DMS 273 (cell line): Measurements from ENCODE around the gene SLF2.
A peak's percentile ranks its signal among the peaks of the same experiment; 100 is the strongest.

Experiments
- DNase-seq: peaks from one replicate; lab custom pipeline; 2025; ENCODE audit not compliant: unreplicated experiment; lab: John Stamatoyannopoulos, UW

SLF2 gene

GRCh38 chr10:100978121-100978900, 65.5 kb downstream of the SLF2 start:
- no peak for DNase-seq

DNA sequence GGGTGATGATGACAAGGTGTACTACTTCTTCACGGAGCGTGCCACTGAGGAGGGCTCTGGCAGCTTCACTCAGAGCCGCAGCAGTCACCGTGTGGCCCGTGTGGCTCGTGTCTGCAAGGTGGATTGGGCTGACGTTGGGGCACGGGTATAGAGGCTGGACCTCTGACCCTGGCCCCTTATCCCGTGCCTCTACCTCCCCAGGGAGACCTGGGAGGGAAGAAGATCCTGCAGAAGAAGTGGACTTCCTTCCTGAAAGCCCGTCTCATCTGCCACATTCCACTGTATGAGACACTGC, 66.1 kb downstream of the SLF2 start:
- DNase-seq: no peak

DNA sequence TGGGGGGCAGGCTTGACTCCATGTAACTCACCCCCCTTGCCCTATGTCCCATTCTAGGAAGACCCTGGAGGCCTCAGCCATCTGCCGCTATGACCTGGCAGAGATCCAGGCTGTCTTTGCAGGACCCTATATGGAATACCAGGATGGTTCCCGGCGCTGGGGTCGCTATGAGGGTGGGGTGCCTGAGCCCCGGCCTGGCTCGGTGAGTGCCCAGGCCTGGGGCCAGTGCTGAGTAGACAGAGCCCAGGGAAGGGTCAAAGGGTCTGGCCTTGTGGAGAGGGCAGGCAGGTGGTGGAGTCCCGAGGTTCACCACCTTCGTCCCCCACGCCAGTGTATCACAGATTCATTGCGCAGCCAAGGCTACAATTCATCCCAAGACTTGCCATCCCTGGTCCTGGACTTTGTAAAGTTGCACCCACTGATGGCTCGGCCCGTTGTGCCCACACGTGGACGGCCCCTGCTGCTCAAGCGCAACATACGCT, 67.1 kb downstream of the SLF2 start:
- DNase-seq: no peak

GRCh38 chr10:100980311-100980710, 67.5 kb downstream of the SLF2 start:
- no peak for DNase-seq

- DNase-seq: no peak
Observed at GRCh38 chr10:100980711-100981110, 67.9 kb downstream of the SLF2 start.

- DNase-seq: no peak
Observed at GRCh38 chr10:100981178-100981772, 68.5 kb downstream of the SLF2 start.

- peak; percentile 50 for DNase-seq
Observed at GRCh38 chr10:100982916-100983830, 70.4 kb downstream of the SLF2 start.

GRCh38 chr10:100983868-100984671, 71.3 kb downstream of the SLF2 start:
- DNase-seq: no peak

DNA sequence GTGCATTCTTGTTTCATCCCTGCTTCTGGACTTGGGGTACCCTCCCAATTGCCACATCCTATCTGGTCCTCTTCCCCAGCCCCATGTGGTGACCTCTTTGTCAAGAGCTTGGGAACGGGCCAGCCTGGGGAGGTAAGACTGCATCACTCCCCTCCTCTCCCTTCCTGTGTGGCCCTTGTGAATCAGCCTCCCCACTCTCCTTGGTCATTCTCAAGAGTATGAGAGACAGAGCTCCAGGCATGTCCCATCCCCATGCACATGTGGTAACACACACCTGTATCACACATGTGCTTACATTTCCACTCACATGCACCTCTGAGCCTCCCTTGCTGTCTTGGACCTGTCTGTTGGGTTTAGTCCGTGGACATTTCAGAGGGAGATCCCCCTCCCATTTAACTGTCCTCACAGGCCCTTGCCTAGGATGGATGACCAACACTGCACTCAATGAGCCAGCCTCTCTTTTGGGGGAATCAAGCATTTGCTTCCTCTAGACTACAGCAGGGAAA, 72.0 kb downstream of the SLF2 start:
- no peak for DNase-seq

GRCh38 chr10:100985336-100985735, 72.6 kb downstream of the SLF2 start:
- DNase-seq: no peak

DNA sequence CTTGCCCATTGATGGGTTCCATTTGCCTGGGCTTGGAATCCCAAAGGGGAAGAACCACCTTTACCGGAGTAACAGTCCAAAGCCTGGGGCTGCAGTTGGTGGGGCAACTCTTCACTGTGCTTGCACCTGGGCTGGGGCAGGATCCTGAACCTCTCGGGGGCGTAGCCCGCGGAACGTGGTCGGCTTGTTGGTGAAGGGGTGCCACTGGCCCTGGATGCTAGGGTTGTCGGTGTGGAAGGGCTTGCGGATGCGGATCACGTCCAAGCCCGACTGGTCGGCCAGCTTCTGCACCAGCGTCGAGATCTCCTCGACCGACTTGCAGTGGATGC, 73.8 kb downstream of the SLF2 start:
- DNase-seq: no peak

- DNase-seq: peak; percentile 86
Observed at GRCh38 chr10:100986952-100987684, 74.4 kb downstream of the SLF2 start, which contains the start of the genes MRPL43 and TWNK. Gene MRPL43, minus strand, starts transcription at chr10:100987497. Its CDS starts 54 bp downstream, at chr10:100987443. Gene TWNK, plus strand, starts transcription at chr10:100987543. Its CDS starts 668 bp downstream, at chr10:100988211.

GRCh38 chr10:100987685-100988049, 74.9 kb downstream of the SLF2 start:
- DNase-seq: no peak

- DNase-seq: no peak
Observed at GRCh38 chr10:100988166-100988565, 75.4 kb downstream of the SLF2 start.

DNA sequence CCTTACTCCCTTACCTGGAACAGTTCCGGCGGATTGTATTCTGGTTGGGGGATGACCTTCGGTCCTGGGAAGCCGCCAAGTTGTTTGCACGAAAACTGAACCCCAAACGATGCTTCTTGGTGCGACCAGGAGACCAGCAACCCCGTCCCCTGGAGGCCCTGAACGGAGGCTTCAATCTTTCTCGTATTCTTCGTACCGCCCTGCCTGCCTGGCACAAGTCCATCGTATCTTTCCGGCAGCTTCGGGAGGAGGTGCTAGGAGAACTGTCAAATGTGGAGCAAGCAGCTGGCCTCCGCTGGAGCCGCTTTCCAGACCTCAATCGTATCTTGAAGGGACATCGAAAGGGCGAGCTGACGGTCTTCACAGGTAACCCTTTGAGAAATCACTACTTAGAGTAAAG, 76.3 kb downstream of the SLF2 start:
- DNase-seq: no peak

DNA sequence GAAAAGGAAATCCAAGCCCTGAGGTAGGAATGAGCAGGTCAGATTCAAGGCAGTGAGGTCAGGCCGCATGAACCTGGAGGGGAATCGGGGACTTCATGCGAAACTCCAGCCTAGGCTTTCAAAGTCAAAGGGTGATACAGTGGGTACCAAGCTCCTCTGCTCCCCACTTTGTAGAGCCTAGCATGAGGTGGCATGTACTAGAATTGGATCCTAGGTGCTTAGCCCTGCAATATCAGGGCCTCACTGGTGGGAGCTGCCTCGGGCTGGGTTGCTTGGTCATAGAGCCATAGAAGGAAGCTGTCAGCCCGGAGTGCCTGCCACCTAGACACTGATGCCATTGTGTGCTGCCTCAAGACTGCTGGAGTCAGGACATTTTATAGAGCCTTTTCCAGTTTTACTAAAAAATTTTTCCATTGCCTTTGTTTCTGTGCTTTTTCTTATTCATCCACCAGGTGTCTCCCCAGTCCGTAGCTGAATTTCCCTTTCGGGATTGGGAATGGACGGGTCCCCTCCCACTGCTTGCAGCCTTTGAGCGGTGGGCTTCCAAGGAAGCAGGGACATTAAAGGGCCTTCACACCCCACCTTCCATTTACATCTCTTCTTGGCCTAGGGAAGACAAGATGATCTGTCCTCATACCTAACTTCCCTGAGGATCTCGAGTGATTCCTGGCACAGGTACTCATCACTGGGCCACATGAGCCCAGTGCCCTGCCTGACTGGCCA, 81.4 kb downstream of the SLF2 start:
- DNase-seq: peak; percentile 58

GRCh38 chr10:100995181-100995580, 82.4 kb downstream of the SLF2 start:
- DNase-seq: no peak

DNA sequence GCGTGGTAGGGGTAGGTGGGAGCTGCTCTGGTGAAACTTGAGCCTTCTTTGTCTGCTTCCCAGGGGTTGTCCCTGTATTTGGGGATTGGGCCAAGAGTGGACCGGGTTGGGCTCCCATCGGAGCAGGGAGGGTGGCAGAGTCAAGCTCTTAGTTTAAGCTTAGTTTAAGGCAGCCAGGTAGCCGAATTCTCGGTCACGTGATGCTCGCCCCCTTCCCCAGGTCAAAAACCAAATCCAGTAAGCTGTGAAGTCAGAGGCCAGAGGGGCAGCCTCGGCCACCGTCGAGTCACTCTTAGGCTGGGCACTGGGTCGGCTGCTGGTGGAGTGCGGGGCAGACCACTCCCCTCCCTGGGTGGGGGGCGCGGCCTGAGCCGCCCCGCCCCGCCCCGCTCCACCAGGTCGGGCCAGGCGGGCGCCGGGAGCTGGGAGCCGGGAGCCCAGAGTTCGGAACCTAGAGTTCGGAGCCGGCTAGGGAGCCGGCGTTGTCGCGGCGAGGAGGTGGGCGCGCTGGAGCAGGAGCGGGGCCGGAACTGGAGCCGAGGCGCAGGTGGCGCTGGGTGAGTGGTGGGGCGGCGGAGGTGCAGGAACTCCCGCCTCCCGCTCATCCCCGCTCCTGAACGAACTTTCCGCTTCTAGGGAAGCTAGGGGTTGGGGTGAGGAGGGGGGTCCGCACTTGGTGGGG, 84.1 kb downstream of the SLF2 start:
- peak; percentile 62 for DNase-seq
